Nephron (organoid): ENCODE measurements around the gene KIF25.

Experiments used
- H3K27ac Mint-ChIP-seq, 3 experiments: 2 replicates each; pipeline ENCODE4 v1.8.0; 2020; ENCODE audit warnings: mixed read lengths in 3 of 3, mild to moderate bottlenecking in 2 of 3, moderate library complexity in 1 of 3
- H3K27me3 Mint-ChIP-seq: 2 replicates; pipeline ENCODE4 v1.8.0; 2021; ENCODE audit warnings: low read depth, mild to moderate bottlenecking, moderate library complexity, mixed read lengths
- H3K36me3 Mint-ChIP-seq: 2 replicates; pipeline ENCODE4 v1.8.0; 2020; ENCODE audit warnings: low read depth, mixed read lengths
- H3K4me1 Mint-ChIP-seq: 2 replicates; pipeline ENCODE4 v1.8.0; 2020; ENCODE audit warnings: mixed read lengths
- H3K4me3 Mint-ChIP-seq, 3 experiments: 2 replicates each; pipeline ENCODE4 v1.8.0; 2020; ENCODE audit warnings: mild to moderate bottlenecking in 3 of 3, mixed read lengths in 3 of 3, moderate library complexity in 2 of 3
- H3K9me3 Mint-ChIP-seq: 2 replicates; pipeline ENCODE4 v1.8.0; 2020; ENCODE audit warnings: mixed read lengths
- TF ChIP-seq, protein P1 (sequence below), 3 experiments: fragments of 200-600 bp; sonication (generic); IDR thresholded peaks; one replicate each; pipeline ENCODE4 v1.5.0; 2021; ENCODE audit warnings: antibody characterized with exemption in 3 of 3; ENCODE audit not compliant: unreplicated experiment in 3 of 3

The KIF25 gene

GRCh38 chr6:168032005-168032760 is 34.7 kb downstream of the KIF25 start:
- Mint-ChIP-seq H3K36me3 (peaks cover 1% of the 10 kb centered on the region), H3K4me3 (peak overlapping the region in 2 of 3 experiments; percentile 47 to 51), H3K27me3 (peaks cover 11% of the 10 kb centered on the region), H3K9me3 (peaks cover 12% of the 10 kb centered on the region), H3K4me1 (peaks cover 63% of the 10 kb centered on the region), H3K27ac (peak overlapping the region; percentile 92 to 99 (median 99))
- TF ChIP-seq, protein P1, sequence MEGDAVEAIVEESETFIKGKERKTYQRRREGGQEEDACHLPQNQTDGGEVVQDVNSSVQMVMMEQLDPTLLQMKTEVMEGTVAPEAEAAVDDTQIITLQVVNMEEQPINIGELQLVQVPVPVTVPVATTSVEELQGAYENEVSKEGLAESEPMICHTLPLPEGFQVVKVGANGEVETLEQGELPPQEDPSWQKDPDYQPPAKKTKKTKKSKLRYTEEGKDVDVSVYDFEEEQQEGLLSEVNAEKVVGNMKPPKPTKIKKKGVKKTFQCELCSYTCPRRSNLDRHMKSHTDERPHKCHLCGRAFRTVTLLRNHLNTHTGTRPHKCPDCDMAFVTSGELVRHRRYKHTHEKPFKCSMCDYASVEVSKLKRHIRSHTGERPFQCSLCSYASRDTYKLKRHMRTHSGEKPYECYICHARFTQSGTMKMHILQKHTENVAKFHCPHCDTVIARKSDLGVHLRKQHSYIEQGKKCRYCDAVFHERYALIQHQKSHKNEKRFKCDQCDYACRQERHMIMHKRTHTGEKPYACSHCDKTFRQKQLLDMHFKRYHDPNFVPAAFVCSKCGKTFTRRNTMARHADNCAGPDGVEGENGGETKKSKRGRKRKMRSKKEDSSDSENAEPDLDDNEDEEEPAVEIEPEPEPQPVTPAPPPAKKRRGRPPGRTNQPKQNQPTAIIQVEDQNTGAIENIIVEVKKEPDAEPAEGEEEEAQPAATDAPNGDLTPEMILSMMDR (IDR thresholded peaks at IDR 0.05; ENCODE audit: unreplicated experiment in 3 of 3) = no peak

DNA sequence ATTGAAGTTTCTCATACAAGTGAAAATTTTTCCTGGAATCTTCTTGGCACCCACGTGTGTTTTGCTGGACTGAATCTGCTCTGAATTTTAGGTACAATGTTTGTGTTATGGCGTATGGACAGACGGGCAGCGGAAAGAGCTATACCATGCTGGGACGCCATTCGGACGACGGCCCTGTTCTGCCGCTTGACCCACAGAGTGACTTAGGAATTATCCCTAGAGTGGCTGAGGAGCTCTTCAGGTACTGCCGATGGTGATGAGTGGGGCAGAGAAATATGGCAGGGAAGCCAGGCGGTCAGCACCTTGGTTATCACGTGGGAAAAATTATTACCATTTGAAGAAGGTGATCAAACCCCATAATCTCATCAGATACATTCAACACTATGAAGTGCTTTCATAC is 36.3 kb downstream of the KIF25 start:
- Mint-ChIP-seq H3K4me3 (peak overlapping the region; percentile 11 to 65 (median 48)), H3K27ac (peak overlapping the region; percentile 48 to 99 (median 99)), H3K27me3 (peaks cover 11% of the 10 kb centered on the region), H3K9me3 (peaks cover 28% of the 10 kb centered on the region), H3K4me1 (peaks cover 56% of the 10 kb centered on the region), H3K36me3 (peaks cover 11% of the 10 kb centered on the region)
- TF ChIP-seq, protein P1 (IDR thresholded peaks at IDR 0.05; ENCODE audit: unreplicated experiment in 3 of 3) = no peak

- Mint-ChIP-seq H3K27ac (peak overlapping the region; percentile 94 to 99 (median 95)), H3K9me3 (peaks cover 32% of the 10 kb centered on the region), H3K27me3 (peaks cover 11% of the 10 kb centered on the region)
These were observed 37.1 kb downstream of the KIF25 start for GRCh38 chr6:168034537-168034936.

DNA sequence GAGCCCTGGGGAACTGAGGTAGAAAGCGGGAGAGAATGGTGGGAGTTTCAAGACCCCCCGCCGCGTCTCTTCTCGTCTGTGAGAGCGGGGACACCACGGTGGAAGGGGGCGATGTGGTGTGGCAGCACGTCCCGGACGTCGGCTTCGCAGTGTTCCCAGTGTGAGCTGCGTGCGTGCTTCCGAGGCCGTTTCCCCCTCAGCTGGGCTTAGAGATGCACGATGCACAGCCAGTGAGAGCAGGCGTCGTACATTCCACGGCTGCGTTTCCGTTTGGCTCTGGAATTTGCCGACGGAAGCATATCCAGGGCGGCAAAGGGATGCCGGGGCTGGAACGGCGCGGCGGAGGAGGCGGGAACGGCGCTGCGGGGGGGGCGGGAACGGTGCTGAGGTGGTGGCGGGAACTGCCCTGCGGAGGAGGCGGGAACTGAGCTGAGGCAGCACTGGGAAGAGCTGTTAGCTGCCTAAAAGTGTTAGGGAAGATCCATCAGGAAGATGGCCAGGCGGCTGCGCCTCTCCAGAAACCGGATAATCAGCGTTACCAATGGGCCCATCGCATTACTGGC is 37.7 kb downstream of the KIF25 start:
- Mint-ChIP-seq H3K4me1 (peaks cover 48% of the 10 kb centered on the region), H3K9me3 (peaks cover 37% of the 10 kb centered on the region), H3K27ac (peak overlapping the region; percentile 94 to 99 (median 95)), H3K27me3 (peaks cover 11% of the 10 kb centered on the region), H3K36me3 (peaks cover 19% of the 10 kb centered on the region), H3K4me3 (peak overlapping the region; percentile 82 to 83 (median 82))
- TF ChIP-seq, protein P1 (IDR thresholded peaks at IDR 0.05; ENCODE audit: unreplicated experiment in 3 of 3) = no peak

More at GRCh38 chr6:168034537-168034936, 37.1 kb downstream of the KIF25 start:
- H3K36me3 Mint-ChIP-seq = peaks cover 13% of the 10 kb centered on the region
- peaks cover 53% of the 10 kb centered on the region for H3K4me1 Mint-ChIP-seq
- TF ChIP-seq, protein P1 (IDR thresholded peaks at IDR 0.05; ENCODE audit: unreplicated experiment in 3 of 3) = no peak
- H3K4me3 Mint-ChIP-seq = peak overlapping the region; percentile 82 to 83 (median 82)

DNA sequence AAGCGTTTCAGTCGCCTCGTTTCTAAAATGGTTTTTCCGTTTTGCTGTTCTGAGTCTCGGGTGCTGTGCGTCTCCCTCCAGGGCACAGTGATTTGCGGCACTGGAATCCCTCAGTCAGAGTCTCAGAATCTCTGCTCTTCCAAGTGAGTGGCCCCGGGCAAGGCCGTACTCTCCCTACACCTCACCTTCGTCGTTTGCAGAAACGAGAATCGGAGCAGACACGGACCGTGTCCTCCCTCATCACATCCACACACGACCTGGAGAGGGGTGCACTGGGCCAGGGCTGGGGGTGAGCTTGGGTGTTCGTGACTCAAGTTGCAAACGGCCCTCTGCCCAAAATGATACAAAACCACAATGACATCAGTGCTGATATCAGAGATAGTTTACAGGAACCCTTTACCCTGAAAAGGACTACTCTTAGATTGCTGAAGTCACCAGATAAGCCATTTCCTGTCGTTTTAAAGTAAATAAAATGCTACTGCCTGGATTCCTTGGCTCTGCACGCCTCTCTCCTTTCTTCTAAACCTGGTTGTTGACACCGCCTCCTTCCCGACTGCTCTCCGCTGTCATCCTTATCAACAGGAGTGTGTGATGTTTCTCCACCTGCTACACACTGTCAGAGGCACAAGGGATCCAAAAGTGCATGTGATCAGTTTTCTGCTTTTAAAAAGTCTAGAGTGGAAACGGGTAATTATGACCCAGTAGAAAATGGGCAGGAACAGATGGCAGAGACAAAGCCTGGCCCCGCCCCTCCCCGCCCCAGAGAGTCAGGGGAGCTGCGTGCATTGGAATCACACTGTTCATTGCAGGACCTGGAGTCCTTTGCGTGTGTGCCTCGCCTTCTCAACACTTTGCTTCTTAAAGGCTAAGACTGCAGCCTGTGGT is 38.4 kb downstream of the KIF25 start:
- peaks cover 41% of the 10 kb centered on the region for H3K4me1 Mint-ChIP-seq
- TF ChIP-seq, protein P1 (IDR thresholded peaks at IDR 0.05; ENCODE audit: unreplicated experiment in 3 of 3) = no peak
- peaks cover 19% of the 10 kb centered on the region for H3K36me3 Mint-ChIP-seq
- peak overlapping the region; percentile 82 to 83 (median 82) for H3K4me3 Mint-ChIP-seq
- H3K27me3 Mint-ChIP-seq = peaks cover 11% of the 10 kb centered on the region
- H3K9me3 Mint-ChIP-seq = peaks cover 42% of the 10 kb centered on the region
- H3K27ac Mint-ChIP-seq = peak overlapping the region; percentile 94 to 99 (median 95)
